RWPE1 (cell line): ENCODE data around the gene MTHFS.
A peak's percentile ranks its signal among the peaks of the same experiment; 100 is the strongest.

Source experiments
- CTCF ChIA-PET: fragments of 350-600 bp; sonication (Branson Sonifier 250); formaldehyde crosslinking; extraction: SDS; loops from one replicate; lab custom pipeline; 2021; lab: Yijun Ruan, JAX
- POLR2A ChIA-PET: fragments of 400-600 bp; formaldehyde crosslinking; extraction: SDS; loops from one replicate; lab custom pipeline; 2020; ENCODE audit warnings: antibody characterized with exemption; ENCODE audit not compliant: low non-redundant PET; lab: Yijun Ruan, JAX
- DNase-seq: peaks from one replicate; pipeline ENCODE4 v3.0.0; 2012; ENCODE audit warnings: low spot score
- H3K27ac ChIP-seq: fragments of 450-650 bp; 2 replicates; pipeline ENCODE4 v1.5.1; 2017
- TF ChIP-seq, protein P1 (sequence below): fragments of 450-650 bp; conservative IDR thresholded peaks from 2 replicates; pipeline ENCODE4 v1.5.1; 2017; ENCODE audit warnings: low read depth, mild to moderate bottlenecking

MTHFS gene

DNA sequence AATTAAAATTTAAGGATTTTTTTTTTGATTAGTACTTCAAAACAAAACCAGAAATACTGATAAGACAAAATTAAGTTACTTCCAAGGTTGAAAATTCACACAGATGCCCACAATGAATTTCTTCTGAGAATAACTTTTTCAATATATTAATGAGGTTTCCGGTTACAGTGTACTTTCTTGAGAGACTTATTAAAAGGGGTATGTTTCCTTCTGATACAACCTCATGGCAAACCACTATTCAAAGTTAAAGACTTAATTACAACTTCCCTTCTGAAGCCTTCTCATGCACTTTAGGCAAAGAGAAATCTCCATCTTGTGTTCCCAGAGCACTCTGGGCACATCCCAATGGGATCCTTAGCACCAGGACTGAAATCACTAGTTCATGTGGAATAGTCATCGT is 36.2 kb downstream of the MTHFS start:
- TF ChIP-seq, protein P1, sequence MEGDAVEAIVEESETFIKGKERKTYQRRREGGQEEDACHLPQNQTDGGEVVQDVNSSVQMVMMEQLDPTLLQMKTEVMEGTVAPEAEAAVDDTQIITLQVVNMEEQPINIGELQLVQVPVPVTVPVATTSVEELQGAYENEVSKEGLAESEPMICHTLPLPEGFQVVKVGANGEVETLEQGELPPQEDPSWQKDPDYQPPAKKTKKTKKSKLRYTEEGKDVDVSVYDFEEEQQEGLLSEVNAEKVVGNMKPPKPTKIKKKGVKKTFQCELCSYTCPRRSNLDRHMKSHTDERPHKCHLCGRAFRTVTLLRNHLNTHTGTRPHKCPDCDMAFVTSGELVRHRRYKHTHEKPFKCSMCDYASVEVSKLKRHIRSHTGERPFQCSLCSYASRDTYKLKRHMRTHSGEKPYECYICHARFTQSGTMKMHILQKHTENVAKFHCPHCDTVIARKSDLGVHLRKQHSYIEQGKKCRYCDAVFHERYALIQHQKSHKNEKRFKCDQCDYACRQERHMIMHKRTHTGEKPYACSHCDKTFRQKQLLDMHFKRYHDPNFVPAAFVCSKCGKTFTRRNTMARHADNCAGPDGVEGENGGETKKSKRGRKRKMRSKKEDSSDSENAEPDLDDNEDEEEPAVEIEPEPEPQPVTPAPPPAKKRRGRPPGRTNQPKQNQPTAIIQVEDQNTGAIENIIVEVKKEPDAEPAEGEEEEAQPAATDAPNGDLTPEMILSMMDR, result no peak
- no peak overlapping the region for H3K27ac ChIP-seq
- no peak for DNase-seq
- POLR2A ChIA-PET, result no interaction called here
- CTCF ChIA-PET, result interaction anchor here (0.7 kb wide), 1 partner anchor 317 kb away, joined by 4 read pairs; no protein-coding TSS in a partner anchor

DNA sequence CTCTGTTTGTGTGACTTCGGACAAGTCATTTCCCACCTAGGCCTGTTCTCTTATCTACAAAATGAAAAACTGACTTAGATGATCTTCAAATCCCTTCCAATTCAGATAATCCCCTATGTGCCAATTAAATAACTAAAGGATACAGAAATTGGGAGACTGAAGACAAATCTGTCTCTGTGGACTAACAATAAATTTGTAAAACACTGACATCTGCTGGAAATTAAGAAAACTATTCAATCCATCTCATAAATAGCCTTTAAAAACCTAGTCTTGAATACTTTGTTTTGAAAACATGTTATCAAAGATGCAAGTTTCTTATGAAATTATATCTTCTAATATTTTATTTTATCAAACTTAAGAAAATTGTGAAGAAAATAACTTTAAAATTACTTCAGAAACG is 38.3 kb downstream of the MTHFS start:
- no peak overlapping the region for H3K27ac ChIP-seq
- CTCF ChIA-PET, result no interaction called here
- TF ChIP-seq, protein P1, result 0 out of 2 replicates have a peak, but pooled peaks have one; percentile 10
- POLR2A ChIA-PET, result no interaction called here
- no peak for DNase-seq

DNA sequence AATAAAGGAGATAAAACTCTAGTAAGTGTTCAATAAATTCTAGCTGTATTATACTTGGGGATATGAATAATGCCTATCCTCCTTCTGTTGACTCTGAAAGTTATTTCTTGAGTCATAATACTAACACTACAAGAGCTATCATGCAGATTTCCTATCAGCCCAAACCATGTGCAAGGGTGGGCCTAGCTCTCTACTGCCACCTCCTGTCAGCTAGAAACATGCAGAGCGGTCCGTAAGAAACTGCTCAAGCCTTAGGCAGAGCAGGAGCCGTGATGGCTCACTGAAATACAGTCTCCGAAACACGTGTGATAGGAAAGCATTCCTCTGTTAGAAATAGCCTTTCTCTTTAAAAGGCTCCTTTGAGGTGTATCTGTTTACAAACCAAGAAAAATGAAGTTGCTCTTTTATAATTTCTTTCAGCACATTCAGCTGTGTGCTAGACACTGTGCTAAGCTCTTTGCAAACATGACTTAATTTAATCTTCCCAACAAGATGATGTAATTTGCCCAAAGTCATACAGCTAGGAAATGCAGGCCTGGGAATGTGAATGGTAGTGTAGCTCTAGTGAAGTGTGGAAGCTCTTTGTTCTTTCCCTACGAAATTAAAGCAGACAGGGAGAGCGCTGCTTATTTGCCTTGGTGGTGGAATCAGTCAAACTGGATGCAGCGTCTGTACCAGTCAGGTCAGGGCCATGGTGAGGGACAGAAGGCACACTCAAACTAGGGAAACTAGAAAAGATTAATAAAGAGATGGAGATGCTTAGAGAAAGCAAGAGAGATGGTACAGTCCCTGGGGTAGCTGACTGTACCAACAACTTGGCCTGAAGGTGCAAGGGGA is 43.1 kb downstream of the MTHFS start:
- ChIA-PET CTCF (interaction anchor here (0.5 to 1.7 kb wide), 17 partner anchors 10 to 543 kb away, joined by 3 to 12 read pairs (median 3); partner anchors contain the start of gene TMED3), POLR2A (no interaction called here)
- DNase-seq, result peak; percentile 72
- H3K27ac ChIP-seq, result no peak overlapping the region
- TF ChIP-seq, protein P1, result peak; percentile 98

DNA sequence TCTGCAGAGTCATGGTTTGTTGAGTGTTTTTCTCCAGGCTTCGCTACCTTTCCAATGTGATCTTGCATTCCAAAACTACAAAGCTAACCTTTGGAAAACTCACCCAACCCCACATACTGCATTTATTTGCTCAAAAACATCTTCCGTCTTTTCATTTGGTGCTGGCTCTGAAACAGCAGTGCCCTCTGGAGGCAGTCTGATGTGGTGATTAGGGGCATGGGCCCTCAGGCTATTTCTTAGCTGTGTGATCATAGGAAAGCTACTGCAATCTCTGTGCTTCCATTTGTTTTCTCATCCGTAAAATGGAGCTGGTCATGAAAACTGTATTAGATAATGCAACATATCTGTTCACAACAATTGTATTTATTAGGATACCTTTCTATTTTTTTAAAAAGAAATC is 47.0 kb downstream of the MTHFS start:
- ChIA-PET CTCF (interaction anchor here (0.6 to 0.7 kb wide), 2 partner anchors 73 to 281 kb away, joined by 3 read pairs; no protein-coding TSS in a partner anchor), POLR2A (no interaction called here)
- no peak overlapping the region for H3K27ac ChIP-seq
- TF ChIP-seq, protein P1, result peak; percentile 19
- DNase-seq, result no peak

DNA sequence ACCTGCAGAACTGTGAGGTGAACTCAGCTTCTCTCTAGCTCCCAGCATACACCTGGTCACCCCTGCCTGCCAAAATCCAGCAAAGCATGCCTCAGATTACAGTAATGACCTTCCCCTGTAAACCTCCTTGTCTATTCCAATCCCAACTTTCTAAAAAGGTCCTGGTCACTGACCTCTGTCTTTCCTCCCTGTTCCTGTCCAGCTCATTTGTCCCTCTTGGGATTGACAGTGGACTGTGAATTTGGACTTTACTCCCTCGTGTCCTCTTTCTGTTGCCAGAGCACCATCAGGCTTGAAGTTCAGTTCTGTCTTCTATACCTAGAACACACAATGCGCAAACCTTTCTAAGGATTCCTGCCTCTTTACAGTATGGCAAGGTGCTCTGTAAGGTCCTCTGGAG is 50.3 kb downstream of the MTHFS start:
- POLR2A ChIA-PET, result no interaction called here
- CTCF ChIA-PET, result no interaction called here

DNA sequence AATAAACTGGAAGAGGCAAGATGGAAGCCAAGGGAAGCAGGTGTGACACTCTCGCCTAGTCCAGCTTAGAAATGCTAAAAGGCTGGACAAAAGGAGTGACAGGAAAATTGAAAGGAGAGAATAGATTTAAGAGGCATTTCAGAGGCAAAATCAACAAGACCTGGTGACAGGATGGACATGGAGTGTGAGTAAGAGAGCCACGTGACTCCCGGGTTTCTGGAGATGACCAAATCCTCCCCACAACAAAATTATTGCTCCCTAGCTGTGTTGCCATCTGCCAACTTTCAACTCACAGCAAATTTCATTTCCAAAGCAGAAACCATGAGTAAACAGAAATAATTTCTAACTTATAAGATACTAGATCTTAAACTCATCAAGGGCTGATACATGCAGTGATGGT is 52.6 kb downstream of the MTHFS start:
- H3K27ac ChIP-seq, result no peak overlapping the region
- no peak for DNase-seq
- ChIA-PET CTCF (interaction anchor here (1.5 kb wide), 1 partner anchor 9 kb away, joined by 4 read pairs; no protein-coding TSS in a partner anchor), POLR2A (no interaction called here)
- TF ChIP-seq, protein P1, result no peak

More for the DNA sequence above, 50.3 kb downstream of the MTHFS start:
- H3K27ac ChIP-seq, result no peak overlapping the region
- TF ChIP-seq, protein P1, result no peak
- DNase-seq, result no peak
